GM12878 (cell line): Measurements from ENCODE around the gene ZNF512.

Experiments
- CTCF ChIP-seq, 3 experiments: IDR thresholded peaks in 2 of 3; conservative IDR thresholded peaks in 1 of 3; 2 replicates each; pipeline ENCODE4 v1.5.1; 2011; ENCODE audit warnings: low read depth in 3 of 3, low read length in 3 of 3, mild to moderate bottlenecking in 3 of 3, control low read depth in 2 of 3, moderate library complexity in 2 of 3, inconsistent platforms in 1 of 3, mixed read lengths in 1 of 3; ENCODE audit not compliant: control insufficient read depth in 2 of 3, insufficient read depth in 1 of 3; ENCODE audit errors: extremely low read depth in 1 of 3
- EZH2 ChIP-seq: IDR thresholded peaks from 2 replicates; pipeline ENCODE4 v1.6.1; 2012; ENCODE audit warnings: low read depth, mild to moderate bottlenecking, control low read depth, inconsistent platforms, low read length, borderline replicate concordance; ENCODE audit not compliant: control insufficient read depth
- ZBED1 ChIP-seq: IDR thresholded peaks from 2 replicates; pipeline ENCODE4 v1.6.1; 2016; ENCODE audit warnings: borderline replicate concordance
- TF ChIP-seq, protein P1 (sequence below): IDR thresholded peaks from 2 replicates; pipeline ENCODE4 v1.6.1; 2012; ENCODE audit warnings: low read depth, low read length, improper control_type of control experiment
- TF ChIP-seq, protein P2 (sequence below): IDR thresholded peaks from 2 replicates; pipeline ENCODE4 v1.6.1; 2012; ENCODE audit warnings: low read depth, low read length, improper control_type of control experiment
- TF ChIP-seq, protein P3 (sequence below): fragments of 450-650 bp; formaldehyde crosslinking; IDR thresholded peaks from 2 replicates; pipeline ENCODE4 v1.4.0; 2022; ENCODE audit warnings: mild to moderate bottlenecking, moderate library complexity

GRCh38 chr2:27572998-27573429, 9.8 kb upstream of the ZNF512 start:
- no peak for TF ChIP-seq EZH2
- TF ChIP-seq ZBED1, result no peak
- no peak for TF ChIP-seq CTCF (IDR thresholded peaks at IDR 0.05 in 2 of 3, conservative IDR thresholded peaks at IDR 0.05 in 1 of 3; ENCODE audit: control insufficient read depth in 2 of 3, extremely low read depth in 1 of 3, insufficient read depth in 1 of 3, low read depth in 3 of 3, low read length in 3 of 3)
- TF ChIP-seq, protein P1, sequence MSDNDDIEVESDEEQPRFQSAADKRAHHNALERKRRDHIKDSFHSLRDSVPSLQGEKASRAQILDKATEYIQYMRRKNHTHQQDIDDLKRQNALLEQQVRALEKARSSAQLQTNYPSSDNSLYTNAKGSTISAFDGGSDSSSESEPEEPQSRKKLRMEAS, result no peak
- TF ChIP-seq, protein P2, sequence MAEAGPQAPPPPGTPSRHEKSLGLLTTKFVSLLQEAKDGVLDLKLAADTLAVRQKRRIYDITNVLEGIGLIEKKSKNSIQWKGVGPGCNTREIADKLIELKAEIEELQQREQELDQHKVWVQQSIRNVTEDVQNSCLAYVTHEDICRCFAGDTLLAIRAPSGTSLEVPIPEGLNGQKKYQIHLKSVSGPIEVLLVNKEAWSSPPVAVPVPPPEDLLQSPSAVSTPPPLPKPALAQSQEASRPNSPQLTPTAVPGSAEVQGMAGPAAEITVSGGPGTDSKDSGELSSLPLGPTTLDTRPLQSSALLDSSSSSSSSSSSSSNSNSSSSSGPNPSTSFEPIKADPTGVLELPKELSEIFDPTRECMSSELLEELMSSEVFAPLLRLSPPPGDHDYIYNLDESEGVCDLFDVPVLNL, result no peak
- TF ChIP-seq, protein P3, sequence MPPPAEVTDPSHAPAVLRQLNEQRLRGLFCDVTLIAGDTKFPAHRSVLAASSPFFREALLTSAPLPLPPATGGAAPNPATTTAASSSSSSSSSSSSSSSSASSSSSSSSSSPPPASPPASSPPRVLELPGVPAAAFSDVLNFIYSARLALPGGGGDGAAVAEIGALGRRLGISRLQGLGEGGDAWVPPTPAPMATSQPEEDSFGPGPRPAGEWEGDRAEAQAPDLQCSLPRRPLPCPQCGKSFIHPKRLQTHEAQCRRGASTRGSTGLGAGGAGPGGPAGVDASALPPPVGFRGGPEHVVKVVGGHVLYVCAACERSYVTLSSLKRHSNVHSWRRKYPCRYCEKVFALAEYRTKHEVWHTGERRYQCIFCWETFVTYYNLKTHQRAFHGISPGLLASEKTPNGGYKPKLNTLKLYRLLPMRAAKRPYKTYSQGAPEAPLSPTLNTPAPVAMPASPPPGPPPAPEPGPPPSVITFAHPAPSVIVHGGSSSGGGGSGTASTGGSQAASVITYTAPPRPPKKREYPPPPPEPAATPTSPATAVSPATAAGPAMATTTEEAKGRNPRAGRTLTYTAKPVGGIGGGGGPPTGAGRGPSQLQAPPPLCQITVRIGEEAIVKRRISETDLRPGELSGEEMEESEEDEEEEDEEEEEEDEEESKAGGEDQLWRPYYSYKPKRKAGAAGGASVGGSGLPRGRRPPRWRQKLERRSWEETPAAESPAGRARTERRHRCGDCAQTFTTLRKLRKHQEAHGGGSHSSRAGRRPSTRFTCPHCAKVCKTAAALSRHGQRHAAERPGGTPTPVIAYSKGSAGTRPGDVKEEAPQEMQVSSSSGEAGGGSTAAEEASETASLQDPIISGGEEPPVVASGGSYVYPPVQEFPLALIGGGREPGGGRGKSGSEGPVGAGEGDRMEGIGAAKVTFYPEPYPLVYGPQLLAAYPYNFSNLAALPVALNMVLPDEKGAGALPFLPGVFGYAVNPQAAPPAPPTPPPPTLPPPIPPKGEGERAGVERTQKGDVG, result no peak
